Left lung (tissue), 10 donors: ENCODE measurements around the gene EVI5L. TPM values are rescaled to one million over a fixed set of nuclear protein-coding genes. Genes with fewer than 3 reads are reported as not detected.
"Not testable (repeated sequence)": the region's sequence is repeated elsewhere in the genome, so short reads cannot be mapped to it uniquely, and the experiment has no call there.

Experiments
- ATAC-seq: fragments of 200-7000 bp; cut with Tn5 transposase; one replicate; pipeline ENCODE4 v1.9.1; 2020; ENCODE audit warnings: moderate library complexity
- DNase-seq, 4 donors: peaks; one replicate each; pipeline ENCODE4 v3.0.0-alpha.2; 2013 to 2020
- H3K27ac ChIP-seq, 2 donors: fragments of 200-600 bp; sonication (generic) in 1 of 2; one replicate each; pipeline versions ENCODE4 v1.5.0 to v1.8.0; 2020 to 2021
- H3K27me3 ChIP-seq, 2 donors: fragments of 200-600 bp; sonication (generic) in 1 of 2; one replicate each; pipeline versions ENCODE4 v1.5.0 to v1.8.0; 2020 to 2021
- H3K36me3 ChIP-seq, 2 donors: fragments of 200-600 bp; sonication (generic) in 1 of 2; one replicate each; pipeline versions ENCODE4 v1.5.0 to v1.8.0; 2020 to 2021
- H3K4me1 ChIP-seq, 2 donors: fragments of 200-600 bp; one replicate each; pipeline ENCODE4 v1.8.0; 2021
- H3K4me3 ChIP-seq, 2 donors: fragments of 200-600 bp; sonication (generic) in 1 of 2; one replicate each; pipeline versions ENCODE4 v1.5.0 to v1.8.0; 2020 to 2021; ENCODE audit warnings: mild to moderate bottlenecking in 1 of 2
- H3K9me3 ChIP-seq, 2 donors: fragments of 200-600 bp; sonication (generic) in 1 of 2; one replicate each; pipeline versions ENCODE4 v1.5.0 to v1.8.0; 2020 to 2021
- intact Hi-C, 2 donors: fragments of 100-400 bp; cut with DNase I; formaldehyde crosslinking; loops; one replicate each; pipeline versions ENCODE4 v1.11.2 to v1.14.2; 2022
- polyA plus RNA-seq, 6 donors: library from polyadenylated mRNA; unstranded; fragments of 120-200 nt; gene quantifications; one replicate each; pipeline ENCODE4 v1.2.1, GENCODE V29; 2013; ENCODE audit not compliant: insufficient read length in 6 of 6
- total RNA-seq, 2 donors: library from RNA; stranded (reverse); fragmentation: NEBNext Ultra II Directional; extraction: Animal tissue kit (Norgen Biotek cat#: 25700); gene quantifications; one replicate each; pipeline ENCODE4 v1.2.1, GENCODE V29; 2021
- TF ChIP-seq, protein P1 (sequence below), 2 donors: fragments of 200-600 bp; sonication (generic) in 1 of 2; IDR thresholded peaks; one replicate each; pipeline versions ENCODE4 v1.5.0 to v1.8.0; 2021; ENCODE audit warnings: antibody characterized with exemption in 2 of 2
- donor health status: DM: no; HTN: yes; CAD: no.
- donor health status: DM: no; HTN: no; CAD: no.

EVI5L gene
- total and polyA plus RNA-seq, 8 donors: 11.3 to 18.1 (median 14.8) TPM

DNA sequence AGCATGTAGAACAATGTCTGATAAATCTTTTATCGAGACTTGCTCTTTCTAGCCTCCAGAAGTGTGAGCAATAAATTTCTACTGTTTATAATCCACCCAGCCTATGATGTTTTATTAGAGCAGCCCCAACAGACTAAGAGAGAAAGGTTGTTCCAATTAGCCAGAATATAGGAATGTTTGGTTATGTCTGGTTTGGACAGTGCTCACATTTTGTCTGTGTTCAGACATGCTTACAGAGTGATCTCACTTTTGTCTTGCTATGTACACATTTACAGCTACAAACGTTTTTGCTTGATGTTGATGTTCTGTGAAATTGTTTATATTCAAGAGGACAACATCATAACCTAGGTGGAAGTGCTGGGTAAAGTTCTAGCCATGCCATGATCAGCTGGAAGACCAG, 18.0 kb upstream of the EVI5L start:
- Histone ChIP-seq H3K4me1 (peaks cover 0 to 6% of the 10 kb centered on the region in 2 donors), H3K27me3 (no peaks in the 10 kb centered on the region), H3K36me3 (no peaks in the 10 kb centered on the region), H3K9me3 (peaks cover 0 to 29% of the 10 kb centered on the region in 2 donors), H3K27ac (no peak overlapping the region), H3K4me3 (no peak overlapping the region)
- ATAC-seq (no peak), DNase-seq (no peak)
- TF ChIP-seq, protein P1, sequence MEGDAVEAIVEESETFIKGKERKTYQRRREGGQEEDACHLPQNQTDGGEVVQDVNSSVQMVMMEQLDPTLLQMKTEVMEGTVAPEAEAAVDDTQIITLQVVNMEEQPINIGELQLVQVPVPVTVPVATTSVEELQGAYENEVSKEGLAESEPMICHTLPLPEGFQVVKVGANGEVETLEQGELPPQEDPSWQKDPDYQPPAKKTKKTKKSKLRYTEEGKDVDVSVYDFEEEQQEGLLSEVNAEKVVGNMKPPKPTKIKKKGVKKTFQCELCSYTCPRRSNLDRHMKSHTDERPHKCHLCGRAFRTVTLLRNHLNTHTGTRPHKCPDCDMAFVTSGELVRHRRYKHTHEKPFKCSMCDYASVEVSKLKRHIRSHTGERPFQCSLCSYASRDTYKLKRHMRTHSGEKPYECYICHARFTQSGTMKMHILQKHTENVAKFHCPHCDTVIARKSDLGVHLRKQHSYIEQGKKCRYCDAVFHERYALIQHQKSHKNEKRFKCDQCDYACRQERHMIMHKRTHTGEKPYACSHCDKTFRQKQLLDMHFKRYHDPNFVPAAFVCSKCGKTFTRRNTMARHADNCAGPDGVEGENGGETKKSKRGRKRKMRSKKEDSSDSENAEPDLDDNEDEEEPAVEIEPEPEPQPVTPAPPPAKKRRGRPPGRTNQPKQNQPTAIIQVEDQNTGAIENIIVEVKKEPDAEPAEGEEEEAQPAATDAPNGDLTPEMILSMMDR (IDR thresholded peaks at IDR 0.05): no peak
- intact Hi-C loops: no loop called here

DNA sequence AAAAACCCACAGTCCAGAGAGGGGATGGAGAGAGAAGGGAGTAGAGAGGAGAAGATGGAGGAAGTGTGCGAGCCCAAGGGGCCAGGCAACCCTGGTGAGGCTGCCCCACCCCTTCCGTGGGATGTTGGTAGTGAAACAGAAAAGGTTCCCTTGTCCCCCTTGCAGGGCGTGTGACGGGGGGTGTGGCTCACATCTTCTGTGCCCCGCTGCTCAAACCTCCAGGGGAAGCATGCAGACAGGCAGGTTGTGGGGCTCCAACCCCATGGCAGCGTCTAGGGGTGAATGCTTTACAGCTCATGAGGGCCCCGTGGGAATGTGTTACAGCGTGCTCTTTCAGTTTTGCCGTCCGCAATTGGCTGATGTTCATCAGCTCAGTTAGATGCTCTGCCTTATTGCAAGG, 14.7 kb upstream of the EVI5L start:
- ATAC-seq: no peak
- no peak for DNase-seq
- TF ChIP-seq, protein P1 (IDR thresholded peaks at IDR 0.05): no peak
- Histone ChIP-seq H3K9me3 (peaks cover 0 to 45% of the 10 kb centered on the region in 2 donors), H3K4me3 (no peak overlapping the region), H3K36me3 (no peaks in the 10 kb centered on the region), H3K4me1 (peaks cover 0 to 6% of the 10 kb centered on the region in 2 donors), H3K27ac (no peak overlapping the region), H3K27me3 (peaks cover 0 to 7% of the 10 kb centered on the region in 2 donors)
- intact Hi-C loops: no loop called here

DNA sequence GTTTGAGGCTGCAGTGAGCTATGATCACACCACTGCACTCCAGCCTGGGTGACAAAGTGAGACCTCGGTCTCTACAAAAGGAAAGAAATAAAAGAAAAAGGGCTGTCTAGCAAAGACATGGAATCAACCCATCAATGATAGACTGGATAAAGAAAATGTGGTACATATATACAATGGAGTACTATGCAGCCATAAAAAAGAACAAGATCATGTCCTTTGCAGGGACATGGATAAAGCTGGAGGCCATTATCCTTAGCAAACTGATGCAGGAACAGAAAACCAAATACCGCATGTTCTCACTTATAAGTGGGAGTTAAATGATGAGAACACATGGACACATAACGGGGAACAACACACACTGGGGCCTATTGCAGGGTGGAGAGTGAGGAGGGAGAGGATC, 14.0 kb upstream of the EVI5L start:
- H3K36me3 ChIP-seq, ATAC-seq, H3K27ac ChIP-seq, intact Hi-C loops, DNase-seq, H3K27me3 ChIP-seq, H3K4me1 ChIP-seq, H3K4me3 ChIP-seq: not testable (repeated sequence)
- H3K9me3 ChIP-seq: peaks cover 0 to 38% of the 10 kb centered on the region in 2 donors

DNA sequence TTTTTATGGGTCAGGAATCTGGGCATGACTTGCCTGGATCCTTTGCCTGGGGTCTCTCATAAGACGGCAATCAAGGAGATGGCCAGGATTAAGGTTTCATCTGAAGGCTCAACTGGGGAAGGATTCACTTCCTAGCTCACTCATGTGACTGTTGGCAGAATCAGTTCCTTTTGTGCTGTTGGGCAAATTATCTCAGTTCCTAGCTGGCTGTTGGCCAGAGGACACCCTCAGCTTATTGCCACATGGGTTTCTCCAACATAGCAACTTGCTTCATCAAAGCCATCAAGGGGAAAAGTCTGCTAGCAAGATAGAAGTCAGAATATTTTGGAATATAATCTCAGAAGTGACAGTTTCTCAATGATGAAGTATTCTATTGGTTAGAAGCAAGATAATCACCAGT, 12.2 kb upstream of the EVI5L start:
- DNase-seq (no peak), ATAC-seq (no peak)
- Histone ChIP-seq H3K27ac (no peak overlapping the region), H3K36me3 (no peaks in the 10 kb centered on the region), H3K4me3 (no peak overlapping the region), H3K9me3 (peaks cover 0 to 24% of the 10 kb centered on the region in 2 donors), H3K4me1 (peaks cover 0 to 6% of the 10 kb centered on the region in 2 donors), H3K27me3 (peaks cover 0 to 7% of the 10 kb centered on the region in 2 donors)
- intact Hi-C loops: no loop called here
- TF ChIP-seq, protein P1 (IDR thresholded peaks at IDR 0.05): no peak

DNA sequence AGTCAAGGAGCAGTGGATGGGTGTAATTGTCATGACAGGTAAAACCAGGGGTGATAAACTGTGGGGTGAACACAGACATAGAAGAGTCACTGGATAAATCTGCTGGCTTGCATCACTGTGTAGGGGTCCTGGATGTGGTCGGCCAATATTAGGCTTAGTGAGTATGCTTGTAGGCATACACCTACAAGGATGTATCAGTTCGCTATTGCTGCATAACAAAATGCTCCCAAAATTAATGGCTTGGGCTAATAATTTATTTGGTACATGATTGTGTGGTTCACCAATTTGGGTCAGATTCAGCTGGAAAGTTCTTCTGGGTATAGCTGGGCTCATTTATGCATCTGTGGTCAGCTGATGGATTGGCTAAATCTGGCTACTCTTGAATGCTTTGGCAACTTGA, 11.2 kb upstream of the EVI5L start:
- Histone ChIP-seq H3K9me3 (peaks cover 0 to 24% of the 10 kb centered on the region in 2 donors), H3K36me3 (no peaks in the 10 kb centered on the region), H3K4me1 (peaks cover 0 to 6% of the 10 kb centered on the region in 2 donors), H3K4me3 (no peak overlapping the region), H3K27me3 (peaks cover 0 to 7% of the 10 kb centered on the region in 2 donors), H3K27ac (no peak overlapping the region)
- TF ChIP-seq, protein P1 (IDR thresholded peaks at IDR 0.05): no peak
- DNase-seq (no peak), ATAC-seq (no peak)
- intact Hi-C loops: no loop called here

DNA sequence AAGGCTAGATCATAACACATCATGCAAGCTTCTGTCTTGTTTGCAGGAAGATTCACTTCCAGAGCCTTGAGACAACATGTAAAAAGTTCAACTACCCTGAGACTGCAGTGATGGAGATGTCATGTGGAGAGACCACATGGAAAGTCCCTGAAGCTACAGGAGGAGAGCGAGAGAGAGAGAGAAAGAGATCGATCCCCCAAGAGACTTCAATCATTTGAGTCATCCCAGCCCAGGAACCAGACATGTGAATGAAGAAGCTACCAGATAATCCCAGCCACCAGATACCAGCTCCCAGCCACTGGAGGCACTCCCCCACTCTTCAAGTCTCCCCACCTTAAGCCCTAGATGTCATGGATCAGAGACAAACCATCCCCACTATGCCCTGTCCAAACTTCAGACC, 10.7 kb upstream of the EVI5L start:
- H3K27ac ChIP-seq: no peak overlapping the region
- peaks cover 0 to 6% of the 10 kb centered on the region in 2 donors for H3K4me1 ChIP-seq
- ATAC-seq (no peak), DNase-seq (no peak)
- H3K27me3 ChIP-seq: peaks cover 0 to 11% of the 10 kb centered on the region in 2 donors
- TF ChIP-seq, protein P1 (IDR thresholded peaks at IDR 0.05): no peak
- H3K36me3 ChIP-seq: no peaks in the 10 kb centered on the region
- H3K9me3 ChIP-seq: peaks cover 0 to 24% of the 10 kb centered on the region in 2 donors
- intact Hi-C loops: no loop called here
- H3K4me3 ChIP-seq: no peak overlapping the region
